Stomach (tissue), 9 donors: ENCODE data around the gene ENDOG. TPM values are rescaled to one million over a fixed set of nuclear protein-coding genes. Genes with fewer than 3 reads are reported as not detected.
"Not testable (repeated sequence)": the region's sequence is repeated elsewhere in the genome, so short reads cannot be mapped to it uniquely, and the experiment has no call there.

Experiments
- DNase-seq, 2 donors: peaks; one replicate each; pipeline versions ENCODE4 v3.0.0 to v3.0.0-alpha.2; 2013 to 2019
- H3K27ac ChIP-seq, 5 donors: fragments of 200-600 bp in 4 of 5; sonication (generic) in 4 of 5; one replicate each; pipeline ENCODE4 v1.5.1; 2013 to 2019; ENCODE audit warnings: mild to moderate bottlenecking in 1 of 5, moderate library complexity in 1 of 5
- H3K27me3 ChIP-seq, 3 donors: fragments of 200-600 bp; sonication (generic); one replicate each; pipeline ENCODE4 v1.5.1; 2017 to 2019; ENCODE audit warnings: mixed run types in 1 of 3
- H3K36me3 ChIP-seq, 4 donors: fragments of 200-600 bp; sonication (generic); 1 replicate in 3 of 4; 2 replicates in 1 of 4; pipeline ENCODE4 v1.5.1; 2016 to 2019
- H3K4me1 ChIP-seq, 4 donors: fragments of 200-600 bp; sonication (generic); one replicate each; pipeline ENCODE4 v1.5.1; 2016 to 2019
- H3K4me3 ChIP-seq, 4 donors: fragments of 200-600 bp; sonication (generic) in 3 of 4; one replicate each; pipeline ENCODE4 v1.5.1; 2016 to 2019; ENCODE audit warnings: mild to moderate bottlenecking in 1 of 4
- H3K9me3 ChIP-seq, 4 donors: fragments of 200-600 bp; sonication (generic); one replicate each; pipeline ENCODE4 v1.5.1; 2016 to 2019
- EP300 ChIP-seq: sonication (generic); formaldehyde crosslinking; IDR thresholded peaks from one replicate; pipeline ENCODE4 v1.6.1; 2017; ENCODE audit warnings: antibody characterized with exemption
- POLR2A ChIP-seq, 4 donors: fragments of 450-650 bp; IDR thresholded peaks; one replicate each; pipeline ENCODE4 v1.6.1; 2016; ENCODE audit warnings: antibody characterized with exemption in 4 of 4, control low read depth in 2 of 4, mild to moderate bottlenecking in 1 of 4, moderate library complexity in 1 of 4
- POLR2AphosphoS5 ChIP-seq, 3 donors: sonication (generic); formaldehyde crosslinking; IDR thresholded peaks; one replicate each; pipeline ENCODE4 v1.6.1; 2016; ENCODE audit warnings: antibody characterized with exemption in 3 of 3
- WGBS, 5 donors: extraction: QIAGEN DNeasy Blood & Tissue Kit in 3 of 5; methylation state at CpG; one replicate each; pipeline versions ENCODE4 v1.1.5 to v1.1.7; 2013 to 2018; 5-methylcytosine and 5-hydroxymethylcytosine counted together
- intact Hi-C: fragments of 100-400 bp; cut with DNase I; formaldehyde crosslinking; loops from one replicate; pipeline ENCODE4 v1.15.1; 2023; ENCODE audit warnings: low total_unique reads
- polyA plus RNA-seq, 3 donors: library from polyadenylated mRNA; stranded (reverse); fragments of 200-250 nt; gene quantifications; one replicate each; pipeline ENCODE4 v1.2.3, GENCODE V29; 2013
- total RNA-seq, 5 donors: library from RNA; depleted of rRNA; stranded (reverse); fragments of >200 nt; gene quantifications; one replicate each; pipeline versions ENCODE4 v1.1.0 to v1.2.3, GENCODE V29; 2014 to 2016
- TF ChIP-seq, protein P1 (sequence below), 7 experiments: fragments of 450-650 bp in 4 of 7; fragments of 200-600 bp in 3 of 7; sonication (generic) in 3 of 7; IDR thresholded peaks; one replicate each; pipeline ENCODE4 v1.5.1; 2016 to 2019; ENCODE audit warnings: antibody characterized with exemption in 7 of 7, control low read depth in 2 of 7, mild to moderate bottlenecking in 1 of 7
- donor health status: healthy with polysubstance abuse.
- donor health status: Bipolar disorder and iron deficiency.
- donor health status: healthy.

The ENDOG gene
- total and polyA plus RNA-seq, 8 donors = 5.0 to 186 (median 31.5) TPM

DNA sequence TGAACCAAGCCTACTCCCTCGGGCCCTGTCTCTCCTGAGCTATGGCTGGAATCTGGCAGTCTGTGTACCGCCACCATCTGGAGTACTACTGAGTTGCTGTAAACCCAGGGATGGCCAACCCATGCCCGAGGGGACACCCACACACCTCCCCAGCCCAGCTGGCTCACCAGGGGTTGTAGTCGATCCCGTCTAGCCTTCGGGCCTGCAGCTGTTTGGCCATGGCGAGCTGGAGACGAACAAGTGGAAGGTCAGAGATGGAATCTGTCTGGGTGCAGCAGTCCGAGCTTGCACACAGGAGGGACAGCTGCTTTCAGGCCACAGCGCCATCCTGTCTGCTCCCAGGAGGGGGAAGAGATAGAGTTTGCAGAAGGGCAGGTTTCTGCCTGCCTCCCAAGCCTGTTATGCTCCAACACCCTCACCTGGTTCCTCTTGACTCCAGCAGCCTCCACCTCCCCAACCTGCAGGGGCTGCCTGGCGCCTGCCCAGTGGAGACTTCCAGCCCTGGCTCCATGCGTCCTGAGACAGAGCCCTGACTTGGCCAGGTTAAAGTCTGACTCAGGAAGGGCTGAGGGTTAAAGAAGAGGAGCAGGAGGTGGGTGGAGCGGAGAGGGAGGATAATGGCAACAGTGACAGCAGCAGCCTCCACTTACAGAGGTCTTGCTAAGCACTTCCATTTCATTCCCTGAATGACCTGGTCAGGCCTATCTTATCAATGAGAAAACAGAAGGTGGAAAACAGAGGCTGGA is 27.1 kb downstream of the ENDOG start:
- 52 to 76% (median 63%) methylated on average over 8 to 13 of the region's 13 CpGs for WGBS, 5 donors

DNA sequence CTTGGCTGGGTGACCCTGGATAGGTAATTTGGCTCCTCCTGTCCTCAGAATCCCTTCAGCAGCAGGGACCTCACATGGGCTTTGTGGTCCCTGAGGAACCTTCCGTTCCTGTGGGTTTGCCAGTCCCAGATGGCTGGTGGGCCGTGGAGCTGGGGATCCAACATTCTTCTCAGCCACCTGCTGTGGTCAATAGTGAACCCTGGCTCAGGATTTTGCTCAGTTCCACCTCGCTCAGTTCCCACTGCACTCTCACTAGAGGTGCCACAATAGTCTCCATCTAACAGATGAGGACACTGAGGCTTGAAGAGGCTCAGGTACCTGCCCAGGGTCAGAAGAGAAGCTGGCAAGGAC is 28.4 kb downstream of the ENDOG start:
- H3K27me3 ChIP-seq = no peaks in the 10 kb centered on the region
- DNase-seq = no peak
- no peak overlapping the region for H3K27ac ChIP-seq
- TF ChIP-seq POLR2A (IDR thresholded peaks at IDR 0.05) (no peak), EP300 (no peak), POLR2AphosphoS5 (IDR thresholded peaks at IDR 0.05) (no peak)
- TF ChIP-seq, protein P1, sequence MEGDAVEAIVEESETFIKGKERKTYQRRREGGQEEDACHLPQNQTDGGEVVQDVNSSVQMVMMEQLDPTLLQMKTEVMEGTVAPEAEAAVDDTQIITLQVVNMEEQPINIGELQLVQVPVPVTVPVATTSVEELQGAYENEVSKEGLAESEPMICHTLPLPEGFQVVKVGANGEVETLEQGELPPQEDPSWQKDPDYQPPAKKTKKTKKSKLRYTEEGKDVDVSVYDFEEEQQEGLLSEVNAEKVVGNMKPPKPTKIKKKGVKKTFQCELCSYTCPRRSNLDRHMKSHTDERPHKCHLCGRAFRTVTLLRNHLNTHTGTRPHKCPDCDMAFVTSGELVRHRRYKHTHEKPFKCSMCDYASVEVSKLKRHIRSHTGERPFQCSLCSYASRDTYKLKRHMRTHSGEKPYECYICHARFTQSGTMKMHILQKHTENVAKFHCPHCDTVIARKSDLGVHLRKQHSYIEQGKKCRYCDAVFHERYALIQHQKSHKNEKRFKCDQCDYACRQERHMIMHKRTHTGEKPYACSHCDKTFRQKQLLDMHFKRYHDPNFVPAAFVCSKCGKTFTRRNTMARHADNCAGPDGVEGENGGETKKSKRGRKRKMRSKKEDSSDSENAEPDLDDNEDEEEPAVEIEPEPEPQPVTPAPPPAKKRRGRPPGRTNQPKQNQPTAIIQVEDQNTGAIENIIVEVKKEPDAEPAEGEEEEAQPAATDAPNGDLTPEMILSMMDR (IDR thresholded peaks at IDR 0.05) = no peak
- H3K36me3 ChIP-seq = peaks cover 0 to 16% (median 11%) of the 10 kb centered on the region in 4 donors
- intact Hi-C loops = no loop called here
- peaks cover 0 to 12% (median 0%) of the 10 kb centered on the region in 4 donors for H3K9me3 ChIP-seq
- H3K4me1 ChIP-seq = peaks cover 4 to 12% (median 11%) of the 10 kb centered on the region in 4 donors
- H3K4me3 ChIP-seq = no peak overlapping the region
- 92 to 100% (median 95%) methylated on average over 2 to 3 of the region's 3 CpGs for WGBS, 5 donors

More for the DNA sequence above, 27.1 kb downstream of the ENDOG start:
- TF ChIP-seq EP300 = no peak
- TF ChIP-seq, protein P1 (IDR thresholded peaks at IDR 0.05) = no peak
- TF ChIP-seq POLR2AphosphoS5 (IDR thresholded peaks at IDR 0.05) = no peak
- no peak for TF ChIP-seq POLR2A (IDR thresholded peaks at IDR 0.05)
- intact Hi-C loops = no loop called here
- no peak overlapping the region for H3K27ac ChIP-seq
- H3K36me3 ChIP-seq = peaks cover 0 to 29% (median 12%) of the 10 kb centered on the region in 4 donors
- peaks cover 0 to under 1% (median 0%) of the 10 kb centered on the region in 4 donors for H3K9me3 ChIP-seq
- no peak overlapping the region for H3K4me3 ChIP-seq
- H3K4me1 ChIP-seq = peaks cover 4 to 12% (median 11%) of the 10 kb centered on the region in 4 donors
- DNase-seq = no peak
- H3K27me3 ChIP-seq = no peaks in the 10 kb centered on the region

DNA sequence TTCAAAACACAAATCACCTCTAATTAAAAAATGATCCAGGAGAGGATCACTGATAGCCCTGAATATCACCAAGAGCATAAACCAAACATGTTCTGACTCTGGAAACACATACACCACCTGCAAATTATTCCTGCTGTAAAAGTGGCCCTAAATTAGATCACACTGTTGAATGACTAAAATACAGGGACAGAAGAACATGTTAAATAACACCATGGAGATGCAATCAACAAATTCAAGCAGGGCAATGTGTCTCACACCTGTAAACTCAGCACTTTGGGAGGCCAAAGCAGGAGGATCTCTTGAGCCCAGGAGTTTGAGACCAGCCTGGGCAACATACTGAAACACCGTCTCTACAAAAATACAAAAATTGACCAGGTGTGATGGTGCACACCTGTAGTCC is 29.5 kb downstream of the ENDOG start:
- Histone ChIP-seq H3K4me1 (peaks cover 4 to 22% (median 18%) of the 10 kb centered on the region in 4 donors), H3K36me3 (peaks cover 0 to 5% (median 1%) of the 10 kb centered on the region in 4 donors), H3K27me3 (no peaks in the 10 kb centered on the region), H3K9me3 (peaks cover 0 to 13% (median 0%) of the 10 kb centered on the region in 4 donors), H3K27ac (no peak overlapping the region), H3K4me3 (no peak overlapping the region)
- DNase-seq = no peak
- WGBS, 5 donors = 97 to 100% (median 100%) methylated on average over 1 of the region's 1 CpG
- no peak for TF ChIP-seq POLR2AphosphoS5 (IDR thresholded peaks at IDR 0.05)
- no peak for TF ChIP-seq POLR2A (IDR thresholded peaks at IDR 0.05)
- TF ChIP-seq EP300 = no peak
- TF ChIP-seq, protein P1 (IDR thresholded peaks at IDR 0.05) = no peak
- intact Hi-C loops = no loop called here

DNA sequence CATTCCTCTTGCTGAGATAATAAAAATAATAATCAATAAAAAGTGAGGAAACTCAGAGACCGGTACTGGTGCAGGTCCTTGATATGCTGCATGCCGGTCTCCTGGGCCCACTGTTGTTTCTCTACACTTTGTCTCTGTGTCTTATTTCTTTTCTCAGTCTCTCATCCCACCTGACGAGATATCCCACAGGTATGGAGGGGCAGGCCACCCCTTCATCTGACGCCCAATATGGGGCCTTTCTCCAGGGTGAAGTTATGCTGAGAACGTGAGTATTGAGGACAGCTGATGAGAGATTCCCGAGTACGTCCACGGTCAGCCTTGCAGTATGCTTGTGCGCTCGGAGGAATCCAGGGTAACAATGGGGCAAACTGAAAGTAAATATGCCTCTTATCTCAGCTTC is 32.7 kb downstream of the ENDOG start:
- Histone ChIP-seq H3K4me1 (peaks cover under 1 to 25% (median 15%) of the 10 kb centered on the region in 4 donors), H3K9me3 (peaks cover 0 to 13% (median 0%) of the 10 kb centered on the region in 4 donors)
- DNase-seq, H3K36me3 ChIP-seq, intact Hi-C loops, H3K4me3 ChIP-seq, H3K27ac ChIP-seq, H3K27me3 ChIP-seq: not testable (repeated sequence)
- WGBS, 5 donors = 84 to 93% (median 90%) methylated on average over 10 of the region's 10 CpGs
